Activated gamma-delta T cell (primary cell): ENCODE data around the gene MAT2B.
A peak's percentile ranks its signal among the peaks of the same experiment; 100 is the strongest.

Experiments
- DNase-seq: peaks from one replicate; lab custom pipeline; 2025; lab: John Stamatoyannopoulos, UW
- total RNA-seq, 2 donors: gene quantifications; one replicate each; lab custom pipeline; 2026; lab: John Stamatoyannopoulos, UW

MAT2B gene
- 157 to 158 reads per million in 2 donors for total RNA-seq

- peak; percentile 96 for DNase-seq
Measured at GRCh38 chr5:163505368-163506094, at the start of gene MAT2B. Gene MAT2B, plus strand, starts transcription at chr5:163505619. Its CDS starts 68 bp downstream, at chr5:163505687.

- DNase-seq: no peak
Measured at GRCh38 chr5:163456029-163456589, 49.3 kb upstream of the MAT2B start.

GRCh38 chr5:163456840-163457239 lies 48.6 kb upstream of the MAT2B start:
- DNase-seq: no peak

- DNase-seq: no peak
Measured at GRCh38 chr5:163458778-163459385, 46.5 kb upstream of the MAT2B start.

GRCh38 chr5:163459462-163459818 lies 46.0 kb upstream of the MAT2B start:
- no peak for DNase-seq

- peak; percentile 87 for DNase-seq
Measured at GRCh38 chr5:163459819-163460561, 45.4 kb upstream of the MAT2B start, which contains the start of gene NUDCD2. Gene NUDCD2, minus strand, starts transcription at chr5:163460102. Its CDS starts 52 bp downstream, at chr5:163460050.

- no peak for DNase-seq
Measured at GRCh38 chr5:163460562-163461171, 44.8 kb upstream of the MAT2B start, which contains the start of gene HMMR. Gene HMMR, plus strand, starts transcription at chr5:163460632. Its CDS starts 61 bp downstream, at chr5:163460693.

GRCh38 chr5:163463063-163463435 lies 42.4 kb upstream of the MAT2B start:
- DNase-seq: no peak

GRCh38 chr5:163467682-163468081 lies 37.7 kb upstream of the MAT2B start:
- DNase-seq: no peak

GRCh38 chr5:163473635-163474243 lies 31.7 kb upstream of the MAT2B start:
- DNase-seq: no peak

- no peak for DNase-seq
Measured at GRCh38 chr5:163475411-163475810, 30.0 kb upstream of the MAT2B start.

GRCh38 chr5:163478126-163478981 lies 27.1 kb upstream of the MAT2B start:
- DNase-seq: no peak

GRCh38 chr5:163478982-163479271 lies 26.5 kb upstream of the MAT2B start:
- DNase-seq: no peak

GRCh38 chr5:163489055-163489744 lies 16.2 kb upstream of the MAT2B start:
- DNase-seq: no peak

GRCh38 chr5:163489745-163490075 lies 15.7 kb upstream of the MAT2B start:
- DNase-seq: no peak

GRCh38 chr5:163496286-163496685 lies 9.1 kb upstream of the MAT2B start:
- DNase-seq: no peak

- no peak for DNase-seq
Measured at GRCh38 chr5:163497315-163497714, 8.1 kb upstream of the MAT2B start.

GRCh38 chr5:163498886-163499285 lies 6.5 kb upstream of the MAT2B start:
- no peak for DNase-seq

GRCh38 chr5:163502521-163502920 lies 2.9 kb upstream of the MAT2B start:
- no peak for DNase-seq
